ENCODE measurements around the gene FRMD7.
"Not testable (repeated sequence)": the region's sequence is repeated elsewhere in the genome, so short reads cannot be mapped to it uniquely, and the experiment has no call there.

GRCh38 chrX:132051778-132052177 lies 76.0 kb downstream of the FRMD7 start:
- TF ChIP-seq ZNF501 (tag by site-specific recombination; IDR thresholded peaks at IDR 0.05); KLF16 (tag by site-specific recombination; IDR thresholded peaks at IDR 0.05); ZNF792 (tag by site-specific recombination; IDR thresholded peaks at IDR 0.05); KLF9 (tag by site-specific recombination; IDR thresholded peaks at IDR 0.05; ENCODE audit: low read depth): not testable (repeated sequence)
- TF ChIP-seq, protein P1, sequence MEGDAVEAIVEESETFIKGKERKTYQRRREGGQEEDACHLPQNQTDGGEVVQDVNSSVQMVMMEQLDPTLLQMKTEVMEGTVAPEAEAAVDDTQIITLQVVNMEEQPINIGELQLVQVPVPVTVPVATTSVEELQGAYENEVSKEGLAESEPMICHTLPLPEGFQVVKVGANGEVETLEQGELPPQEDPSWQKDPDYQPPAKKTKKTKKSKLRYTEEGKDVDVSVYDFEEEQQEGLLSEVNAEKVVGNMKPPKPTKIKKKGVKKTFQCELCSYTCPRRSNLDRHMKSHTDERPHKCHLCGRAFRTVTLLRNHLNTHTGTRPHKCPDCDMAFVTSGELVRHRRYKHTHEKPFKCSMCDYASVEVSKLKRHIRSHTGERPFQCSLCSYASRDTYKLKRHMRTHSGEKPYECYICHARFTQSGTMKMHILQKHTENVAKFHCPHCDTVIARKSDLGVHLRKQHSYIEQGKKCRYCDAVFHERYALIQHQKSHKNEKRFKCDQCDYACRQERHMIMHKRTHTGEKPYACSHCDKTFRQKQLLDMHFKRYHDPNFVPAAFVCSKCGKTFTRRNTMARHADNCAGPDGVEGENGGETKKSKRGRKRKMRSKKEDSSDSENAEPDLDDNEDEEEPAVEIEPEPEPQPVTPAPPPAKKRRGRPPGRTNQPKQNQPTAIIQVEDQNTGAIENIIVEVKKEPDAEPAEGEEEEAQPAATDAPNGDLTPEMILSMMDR (tag by site-specific recombination; IDR thresholded peaks at IDR 0.05) = not testable (repeated sequence)
